Lung (tissue), 12 donors: Measurements from ENCODE around the gene TBX6. TPM values are rescaled to one million over a fixed set of nuclear protein-coding genes. Genes with fewer than 3 reads are reported as not detected.

ENCODE experiments used
- ATAC-seq: fragments of 200-7000 bp; cut with Tn5 transposase; one replicate; pipeline ENCODE4 v1.9.1; 2020; ENCODE audit warnings: moderate number of reproducible peaks; ENCODE audit not compliant: insufficient read depth, low FRiP score
- DNase-seq, 3 donors: peaks; one replicate each; pipeline ENCODE4 v3.0.0-alpha.2; 2013 to 2017
- H3K27ac ChIP-seq, 2 donors: one replicate each; pipeline ENCODE4 v1.5.1; 2013; ENCODE audit warnings: mild to moderate bottlenecking in 2 of 2, moderate library complexity in 2 of 2, control low read depth in 1 of 2, inconsistent platforms in 1 of 2, low read depth in 1 of 2, low read length in 1 of 2
- H3K27me3 ChIP-seq, 3 donors: one replicate each; pipeline ENCODE4 v1.5.1; 2013; ENCODE audit warnings: low read length in 2 of 3; ENCODE audit not compliant: control insufficient read depth in 3 of 3, insufficient read depth in 3 of 3
- H3K36me3 ChIP-seq, 4 donors: one replicate each; pipeline ENCODE4 v1.5.1; 2013; ENCODE audit warnings: low read length in 4 of 4, mild to moderate bottlenecking in 1 of 4, moderate library complexity in 1 of 4; ENCODE audit not compliant: control insufficient read depth in 4 of 4, insufficient read depth in 4 of 4
- H3K4me1 ChIP-seq, 5 donors: one replicate each; pipeline ENCODE4 v1.5.1; 2013; ENCODE audit warnings: low read length in 5 of 5, mild to moderate bottlenecking in 2 of 5, moderate library complexity in 1 of 5; ENCODE audit not compliant: control insufficient read depth in 5 of 5, insufficient read depth in 5 of 5
- H3K4me3 ChIP-seq: one replicate; pipeline ENCODE4 v1.5.1; 2013; ENCODE audit warnings: mild to moderate bottlenecking, control low read depth, moderate library complexity
- H3K9ac ChIP-seq, 2 donors: one replicate each; pipeline ENCODE4 v1.5.1; 2013; ENCODE audit warnings: low read length in 2 of 2, control low read depth in 1 of 2; ENCODE audit not compliant: insufficient read depth in 1 of 2
- H3K9me3 ChIP-seq, 4 donors: one replicate each; pipeline ENCODE4 v1.5.1; 2013; ENCODE audit warnings: low read length in 3 of 4, mild to moderate bottlenecking in 1 of 4, moderate library complexity in 1 of 4; ENCODE audit not compliant: control insufficient read depth in 4 of 4, insufficient read depth in 3 of 4
- CTCF ChIP-seq: IDR thresholded peaks from 2 replicates; pipeline ENCODE4 v1.5.1; 2012; ENCODE audit warnings: mild to moderate bottlenecking; ENCODE audit errors: control extremely low read depth, extremely low read depth
- WGBS, 2 donors: extraction: QIAGEN DNeasy Blood & Tissue Kit; methylation state at CpG; one replicate each; pipeline ENCODE4 v1.1.7; 2013; 5-methylcytosine and 5-hydroxymethylcytosine counted together
- polyA plus RNA-seq, 2 donors: library from polyadenylated mRNA; stranded (reverse); fragments of 200-250 nt; gene quantifications; one replicate each; pipeline ENCODE4 v1.2.1, GENCODE V29; 2013
- total RNA-seq, 2 donors: library from RNA; depleted of rRNA in 1 of 2; stranded (reverse); fragments of >200 nt in 1 of 2; gene quantifications; one replicate each; pipeline ENCODE4 v1.2.1, GENCODE V29; 2014 to 2021
- donor health status: control.
- donor health status: control.
- donor health status: Bipolar disorder and iron deficiency.
- donor health status: healthy.
- donor health status: DM: yes; HTN: yes; CAD: no.

The TBX6 gene
- total and polyA plus RNA-seq, 4 donors: 0.60 to 1.7 (median 1.3) TPM

- H3K27ac ChIP-seq: peak overlapping the region in 1 of 2 donors; percentile 17
- peaks cover 6 to 23% (median 8%) of the 10 kb centered on the region in 5 donors for H3K4me1 ChIP-seq
- H3K27me3 ChIP-seq: no peaks in the 10 kb centered on the region
- no peak overlapping the region for H3K9ac ChIP-seq
- DNase-seq: no peak
- no peak for TF ChIP-seq CTCF
- 72 to 83% methylated on average over 2 of the region's 2 CpGs for WGBS, 2 donors
- no peak overlapping the region for H3K4me3 ChIP-seq
- peaks cover 0 to 4% (median 2%) of the 10 kb centered on the region in 4 donors for H3K36me3 ChIP-seq
- H3K9me3 ChIP-seq: no peaks in the 10 kb centered on the region
- no peak for ATAC-seq
These were observed 30.7 kb downstream of the TBX6 start for GRCh38 chr16:30060836-30061554.

- Histone ChIP-seq H3K4me1 (peaks cover 6 to 23% (median 8%) of the 10 kb centered on the region in 5 donors), H3K27me3 (no peaks in the 10 kb centered on the region), H3K4me3 (no peak overlapping the region), H3K9ac (peak overlapping the region; percentile 28 to 46), H3K27ac (peak overlapping the region in 1 of 2 donors; percentile 17), H3K9me3 (no peaks in the 10 kb centered on the region), H3K36me3 (peaks cover 0 to 4% (median 2%) of the 10 kb centered on the region in 4 donors)
- WGBS, 2 donors: 84 to 85% methylated on average over 4 of the region's 4 CpGs
- no peak for TF ChIP-seq CTCF
- peak in 2 of 3 donors; percentile 55 to 69 for DNase-seq
- ATAC-seq: no peak
These were observed 31.4 kb downstream of the TBX6 start for GRCh38 chr16:30060346-30060745.

GRCh38 chr16:30054959-30055553 lies 36.7 kb downstream of the TBX6 start:
- Histone ChIP-seq H3K27ac (no peak overlapping the region), H3K27me3 (no peaks in the 10 kb centered on the region), H3K4me3 (no peak overlapping the region), H3K9me3 (no peaks in the 10 kb centered on the region), H3K4me1 (peaks cover 0 to 12% (median 5%) of the 10 kb centered on the region in 5 donors), H3K9ac (no peak overlapping the region), H3K36me3 (peaks cover 0 to 4% (median 2%) of the 10 kb centered on the region in 4 donors)
- 38 to 44% methylated on average over 10 of the region's 10 CpGs for WGBS, 2 donors
- TF ChIP-seq CTCF: peak; percentile 5
- DNase-seq (no peak), ATAC-seq (no peak)
